NCI-H2081 treated with DMSO at 0.1 percent for 48 hours (cell line): ENCODE measurements around the gene HAUS7.

Experiments
- DNase-seq: peaks from one replicate; lab custom pipeline; 2025; lab: John Stamatoyannopoulos, UW

The HAUS7 gene

GRCh38 chrX:153454901-153455550 lies 15.3 kb downstream of the HAUS7 start:
- no peak for DNase-seq

- DNase-seq = no peak
These were observed 19.5 kb downstream of the HAUS7 start for GRCh38 chrX:153450949-153451277.

- DNase-seq = no peak
These were observed 20.0 kb downstream of the HAUS7 start for GRCh38 chrX:153450114-153450948.

- DNase-seq = no peak
These were observed 20.8 kb downstream of the HAUS7 start for GRCh38 chrX:153449368-153450113.

- DNase-seq = no peak
These were observed 21.6 kb downstream of the HAUS7 start for GRCh38 chrX:153448556-153449367.

GRCh38 chrX:153447581-153447960 lies 22.8 kb downstream of the HAUS7 start:
- DNase-seq = no peak

- DNase-seq = no peak
These were observed 23.3 kb downstream of the HAUS7 start for GRCh38 chrX:153446950-153447580.

- DNase-seq = no peak
These were observed 23.8 kb downstream of the HAUS7 start for GRCh38 chrX:153446636-153446936.

GRCh38 chrX:153445856-153446635 lies 24.3 kb downstream of the HAUS7 start, which contains the start of gene TREX2:
TREX2 (minus strand) TSS chrX:153446056; CDS start chrX:153445430, 626 bp downstream.
- DNase-seq = no peak

GRCh38 chrX:153445106-153445855 lies 25.1 kb downstream of the HAUS7 start:
- no peak for DNase-seq

GRCh38 chrX:153444333-153445011 lies 25.9 kb downstream of the HAUS7 start:
- DNase-seq = no peak

- DNase-seq = no peak
These were observed 26.7 kb downstream of the HAUS7 start for GRCh38 chrX:153443476-153444332.

- DNase-seq = no peak
These were observed 27.9 kb downstream of the HAUS7 start for GRCh38 chrX:153442463-153442862.

GRCh38 chrX:153441981-153442380 lies 28.4 kb downstream of the HAUS7 start:
- no peak for DNase-seq

- DNase-seq = no peak
These were observed 29.1 kb downstream of the HAUS7 start for GRCh38 chrX:153441296-153441695.

GRCh38 chrX:153440556-153441135 lies 29.7 kb downstream of the HAUS7 start:
- DNase-seq = no peak

- DNase-seq = no peak
These were observed 30.4 kb downstream of the HAUS7 start for GRCh38 chrX:153439977-153440376.

- DNase-seq = no peak
These were observed 31.8 kb downstream of the HAUS7 start for GRCh38 chrX:153438532-153438931.
